Measurements from ENCODE around the gene NCOA7.
"Not testable (repeated sequence)": the region's sequence is repeated elsewhere in the genome, so short reads cannot be mapped to it uniquely, and the experiment has no call there.

NCOA7 gene

GRCh38 chr6:125970760-125971159 lies 180.0 kb downstream of the NCOA7 start:
- DNase-seq: no peak

GRCh38 chr6:125972478-125972877 lies 181.7 kb downstream of the NCOA7 start:
- DNase-seq: not testable (repeated sequence)

- peak in 1 of 56 donors; percentile 35 for DNase-seq
These were observed 183.6 kb downstream of the NCOA7 start for GRCh38 chr6:125974214-125974866.

- DNase-seq: no peak
These were observed 188.3 kb downstream of the NCOA7 start for GRCh38 chr6:125979101-125979500.

Data from amygdala (tissue), 56 donors.